ENCODE results near the gene ARHGAP29. TPM values are rescaled to one million over a fixed set of nuclear protein-coding genes. Genes with fewer than 3 reads are reported as not detected.
"Not testable (repeated sequence)": the region's sequence is repeated elsewhere in the genome, so short reads cannot be mapped to it uniquely, and the experiment has no call there.

The ARHGAP29 gene
- total and polyA plus RNA-seq, 3 donors from 2014 or later = 24.9 to 41.7 (median 34.7) TPM

DNA sequence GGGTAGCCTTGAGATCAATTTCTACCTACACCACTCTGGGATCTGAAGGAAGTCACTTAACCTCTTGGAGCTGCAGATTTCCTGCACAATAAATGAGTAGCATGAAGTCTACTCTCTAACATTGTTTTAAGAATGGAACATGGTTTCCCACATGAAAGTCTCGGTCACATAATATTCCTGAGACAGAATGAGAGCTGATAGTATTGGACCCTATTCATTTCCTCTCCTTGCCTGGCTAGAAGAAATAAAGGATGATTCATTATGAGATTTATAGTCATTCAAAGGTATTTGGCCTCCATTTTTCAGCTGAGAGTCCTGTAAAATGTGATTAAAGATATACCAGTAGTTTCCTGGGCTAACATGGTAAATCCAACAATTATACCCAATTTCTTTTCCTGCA lies 56.7 kb downstream of the ARHGAP29 start:
- intact Hi-C loops (cut with DNase I; ENCODE audit: low total_unique reads) = no loop called here
- Histone ChIP-seq H3K9me3 (no peaks in the 10 kb centered on the region), H3K27me3 (no peaks in the 10 kb centered on the region), H3K36me3 (ENCODE audit: low read depth, missing control alignments) (no peaks in the 10 kb centered on the region), H3K27ac (no peak overlapping the region), H3K4me3 (no peak overlapping the region), H3K4me1 (no peaks in the 10 kb centered on the region)
- TF ChIP-seq CTCF (IDR thresholded peaks at IDR 0.05) (no peak), POLR2A (IDR thresholded peaks at IDR 0.05) (no peak)
- WGBS, 2 donors = 90 to 97% methylated on average over 1 of the region's 1 CpG
- DNase-seq = no peak

- H3K9me3 ChIP-seq = no peaks in the 10 kb centered on the region
- no peak overlapping the region for H3K27ac ChIP-seq
- no peaks in the 10 kb centered on the region for H3K27me3 ChIP-seq
- TF ChIP-seq POLR2A (IDR thresholded peaks at IDR 0.05) (no peak), CTCF (IDR thresholded peaks at IDR 0.05) (no peak)
- H3K36me3 ChIP-seq (ENCODE audit: low read depth, missing control alignments) = no peaks in the 10 kb centered on the region
- no peak for DNase-seq
- no peaks in the 10 kb centered on the region for H3K4me1 ChIP-seq
- H3K4me3 ChIP-seq = no peak overlapping the region
- intact Hi-C loops (cut with DNase I; ENCODE audit: low total_unique reads) = no loop called here
These were observed 58.5 kb downstream of the ARHGAP29 start for GRCh38 chr1:94178901-94179300.

DNA sequence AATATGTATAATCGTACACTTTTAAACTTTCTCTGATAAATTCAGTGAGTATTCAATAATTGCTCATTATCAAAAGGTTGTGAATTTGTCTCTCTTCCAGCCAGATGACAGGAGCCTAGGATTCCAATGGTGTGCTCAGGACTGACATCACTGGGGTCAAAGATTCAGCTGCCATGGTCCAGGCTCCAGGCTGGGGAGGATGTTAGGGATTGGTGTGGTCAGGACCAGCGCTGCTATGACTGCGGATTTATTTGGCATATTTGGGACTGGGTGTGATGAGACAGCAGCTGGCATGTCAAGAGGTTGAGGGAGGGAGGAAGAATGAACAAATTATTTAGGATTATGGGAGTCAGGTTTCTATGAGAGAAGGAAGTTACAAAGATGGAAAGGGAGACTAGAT lies 68.3 kb downstream of the ARHGAP29 start:
- 79 to 87% methylated on average over 3 of the region's 3 CpGs for WGBS, 2 donors
- H3K36me3 ChIP-seq (ENCODE audit: low read depth, missing control alignments) = no peaks in the 10 kb centered on the region
- intact Hi-C loops (cut with DNase I; ENCODE audit: low total_unique reads) = no loop called here

DNA sequence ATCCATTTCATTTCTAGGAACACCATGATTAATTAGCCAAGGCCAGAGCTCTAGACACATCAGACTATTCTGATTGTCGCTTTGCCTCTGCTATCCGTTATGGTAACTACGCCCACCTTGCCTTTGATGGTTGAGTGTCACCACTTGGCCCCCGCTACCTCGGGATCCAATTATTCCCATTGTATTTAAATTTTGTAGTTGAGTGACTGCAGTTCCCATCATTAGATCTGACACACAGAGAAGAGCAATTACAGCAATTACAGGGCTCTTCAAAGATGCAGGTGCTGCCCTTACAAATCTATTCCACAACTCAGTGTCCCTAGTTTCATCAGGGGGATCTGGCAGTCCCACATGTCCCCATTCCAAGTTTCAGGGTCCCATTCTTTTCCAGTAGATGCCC lies 71.5 kb downstream of the ARHGAP29 start:
- H3K4me3 ChIP-seq = no peak overlapping the region
- WGBS, 2 donors = 92 to 95% methylated on average over 5 of the region's 5 CpGs

More for the DNA sequence above, 68.3 kb downstream of the ARHGAP29 start:
- Histone ChIP-seq H3K4me3 (no peak overlapping the region), H3K9me3 (no peaks in the 10 kb centered on the region), H3K27ac (no peak overlapping the region), H3K4me1 (no peaks in the 10 kb centered on the region), H3K27me3 (no peaks in the 10 kb centered on the region)
- TF ChIP-seq POLR2A (IDR thresholded peaks at IDR 0.05) (no peak), CTCF (IDR thresholded peaks at IDR 0.05) (no peak)
- DNase-seq = no peak

GRCh38 chr1:94164885-94165284 lies 72.5 kb downstream of the ARHGAP29 start:
- H3K27ac ChIP-seq; intact Hi-C loops (cut with DNase I; ENCODE audit: low total_unique reads); DNase-seq; H3K4me3 ChIP-seq; H3K4me1 ChIP-seq; H3K9me3 ChIP-seq; H3K27me3 ChIP-seq; H3K36me3 ChIP-seq (ENCODE audit: low read depth, missing control alignments): not testable (repeated sequence)
- WGBS, 2 donors = 77 to 87% methylated on average over 2 of the region's 2 CpGs

More for the DNA sequence above, 71.5 kb downstream of the ARHGAP29 start:
- no peaks in the 10 kb centered on the region for H3K36me3 ChIP-seq (ENCODE audit: low read depth, missing control alignments)
- H3K4me1 ChIP-seq = no peaks in the 10 kb centered on the region
- no peak for DNase-seq
- TF ChIP-seq POLR2A (IDR thresholded peaks at IDR 0.05) (no peak), CTCF (IDR thresholded peaks at IDR 0.05) (no peak)
- H3K9me3 ChIP-seq = no peaks in the 10 kb centered on the region
- H3K27ac ChIP-seq = no peak overlapping the region
- H3K27me3 ChIP-seq = no peaks in the 10 kb centered on the region
- intact Hi-C loops (cut with DNase I; ENCODE audit: low total_unique reads) = no loop called here

DNA sequence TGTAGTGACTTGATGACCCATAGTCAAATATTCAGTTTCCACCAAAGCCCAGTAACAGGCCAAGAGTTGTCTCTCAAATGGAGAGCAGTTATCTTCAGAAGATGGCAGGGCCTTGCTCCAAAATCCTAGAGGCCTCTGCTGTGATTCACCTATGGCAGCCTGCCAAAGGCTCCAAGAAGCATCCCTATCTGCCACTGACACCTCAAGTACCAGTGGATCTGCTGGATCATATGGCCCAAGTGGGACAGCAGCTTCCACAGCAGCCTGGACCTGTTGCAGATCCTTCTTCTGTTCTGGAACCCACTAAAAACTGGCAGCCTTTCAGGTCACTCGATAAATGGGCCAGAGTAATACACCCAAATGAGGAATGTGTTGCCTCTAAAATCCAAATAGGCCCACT lies 73.3 kb downstream of the ARHGAP29 start:
- WGBS, 2 donors = 94% methylated on average over 1 of the region's 1 CpG; no CpG with 5 or more reads in 1 of the 2 donors
- H3K9me3 ChIP-seq; intact Hi-C loops (cut with DNase I; ENCODE audit: low total_unique reads); H3K4me1 ChIP-seq; H3K27ac ChIP-seq; H3K36me3 ChIP-seq (ENCODE audit: low read depth, missing control alignments); H3K4me3 ChIP-seq; DNase-seq; H3K27me3 ChIP-seq: not testable (repeated sequence)

DNA sequence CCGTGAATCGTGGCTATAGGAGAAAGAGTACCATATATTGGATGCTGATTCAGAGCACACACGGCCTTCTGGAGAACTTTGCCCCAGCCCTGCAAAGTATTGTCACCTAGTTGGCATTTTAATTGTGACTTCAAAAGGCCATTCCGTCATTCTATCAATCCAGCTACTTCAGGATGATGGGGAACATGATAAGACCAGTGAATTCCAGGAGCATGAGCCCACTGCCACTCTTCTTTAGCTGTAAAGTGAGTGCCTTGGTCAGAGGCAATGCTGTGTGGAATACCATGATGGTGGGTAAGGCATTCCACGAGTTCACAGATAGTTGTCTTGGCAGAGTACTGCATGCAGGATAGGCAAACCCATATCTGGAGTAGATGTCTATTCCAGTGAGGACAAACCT lies 74.1 kb downstream of the ARHGAP29 start:
- intact Hi-C loops (cut with DNase I; ENCODE audit: low total_unique reads) = not testable (repeated sequence)
- 93 to 96% methylated on average over 5 of the region's 5 CpGs for WGBS, 2 donors

More for the DNA sequence above, 74.1 kb downstream of the ARHGAP29 start:
- not testable (repeated sequence) for H3K9me3 ChIP-seq; H3K27me3 ChIP-seq; H3K27ac ChIP-seq; H3K4me3 ChIP-seq; DNase-seq; H3K36me3 ChIP-seq (ENCODE audit: low read depth, missing control alignments); H3K4me1 ChIP-seq
